HuH-7.5 (cell line): ENCODE data around the gene CMTM4.
"Not testable (repeated sequence)": the region's sequence is repeated elsewhere in the genome, so short reads cannot be mapped to it uniquely, and the experiment has no call there.

Experiments
- DNase-seq: peaks from one replicate; pipeline ENCODE4 v3.0.0; 2011; ENCODE audit warnings: low spot score

The CMTM4 gene

DNA sequence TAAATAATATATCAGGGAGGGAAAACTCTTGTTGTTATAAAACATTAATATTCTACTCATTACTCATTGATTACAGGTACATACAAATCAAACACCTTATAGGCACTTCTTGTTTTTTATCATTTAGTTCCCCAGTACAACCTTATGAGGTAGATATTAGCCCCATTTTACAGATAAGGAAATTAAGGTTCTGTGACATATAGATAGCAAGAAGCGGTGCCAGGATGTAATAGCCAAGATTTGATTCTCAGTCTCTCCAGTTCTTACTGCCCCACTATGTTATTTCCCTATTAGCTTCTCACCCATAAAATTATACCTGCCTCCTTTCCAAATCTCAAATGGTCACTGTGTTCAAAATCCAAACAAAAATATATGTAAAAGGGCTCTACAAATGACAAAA lies 55.2 kb downstream of the CMTM4 start:
- DNase-seq: no peak

- DNase-seq: no peak
Measured at GRCh38 chr16:66640724-66641314, 55.7 kb downstream of the CMTM4 start.

DNA sequence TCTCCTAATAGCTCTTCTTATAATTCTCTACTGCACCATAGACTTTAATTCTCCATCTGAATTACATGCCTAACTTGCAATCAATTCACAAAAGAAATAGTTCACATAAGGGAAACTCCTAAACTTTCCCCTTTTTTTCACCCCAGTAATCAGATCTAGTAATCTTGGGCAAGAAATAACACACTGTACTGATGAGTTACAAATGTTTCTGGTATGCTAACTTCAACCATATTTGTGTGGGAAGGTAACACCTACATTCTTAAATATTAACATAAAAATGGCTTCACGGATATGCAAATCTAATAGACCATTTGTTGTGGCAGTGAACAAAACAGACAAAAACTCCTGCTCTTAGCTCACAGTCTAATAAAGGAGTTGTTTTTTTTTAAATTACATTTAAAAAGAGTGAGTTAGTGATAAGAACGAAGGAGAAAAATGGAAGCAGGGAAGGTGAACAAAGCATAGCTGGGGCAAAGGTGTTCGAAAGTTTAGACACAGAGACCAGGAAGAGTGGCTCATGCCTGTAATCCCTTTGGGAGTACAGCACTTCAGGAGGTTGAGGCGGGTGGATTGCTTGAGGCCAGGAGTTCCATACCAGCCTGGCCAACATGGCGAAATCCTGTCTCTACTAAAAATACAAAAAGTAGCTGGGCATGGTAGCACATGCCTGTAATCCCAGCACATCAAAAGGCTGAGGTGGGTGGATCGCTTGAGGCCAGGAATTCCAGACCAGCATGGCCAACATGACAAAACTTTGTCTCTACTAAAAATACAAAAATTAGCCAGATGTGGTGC lies 57.3 kb downstream of the CMTM4 start:
- DNase-seq: no peak

- no peak for DNase-seq
Measured at GRCh38 chr16:66637806-66638205, 58.7 kb downstream of the CMTM4 start.

- no peak for DNase-seq
Measured at GRCh38 chr16:66636199-66636598, 60.3 kb downstream of the CMTM4 start.

- DNase-seq: no peak
Measured at GRCh38 chr16:66635406-66635805, 61.1 kb downstream of the CMTM4 start.

DNA sequence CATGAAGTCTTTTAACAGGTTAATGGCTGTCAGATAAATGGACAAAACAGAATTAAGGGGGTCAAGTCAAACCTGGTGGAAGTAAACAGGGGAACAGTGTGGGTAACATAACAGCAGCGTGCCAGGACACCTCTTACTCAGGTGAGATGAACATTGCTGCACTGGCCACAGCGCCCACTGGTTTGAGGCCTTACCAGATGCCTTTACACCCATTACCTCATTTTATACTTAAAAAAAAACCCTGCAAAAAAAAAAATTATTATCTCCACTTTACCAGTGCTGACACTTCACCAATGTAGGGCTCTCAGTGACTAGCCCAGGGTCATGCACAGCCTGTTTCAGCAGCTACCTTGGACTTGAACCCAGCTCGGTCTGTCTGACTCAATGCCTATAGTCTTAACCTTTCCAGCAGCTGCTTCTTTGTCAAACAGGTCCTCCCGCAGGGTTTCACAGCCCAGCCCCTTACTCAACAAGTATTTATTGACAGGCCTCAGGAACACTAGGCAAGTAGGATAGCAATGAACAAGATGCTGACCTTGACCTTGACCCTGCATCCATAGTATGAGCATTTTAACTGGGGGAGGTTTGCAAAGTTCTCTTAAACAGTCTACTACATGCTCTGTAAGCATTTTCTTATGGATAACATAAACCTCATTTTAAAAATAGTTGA lies 61.9 kb downstream of the CMTM4 start:
- no peak for DNase-seq

- DNase-seq: not testable (repeated sequence)
Measured at GRCh38 chr16:66631558-66631957, 65.0 kb downstream of the CMTM4 start.

GRCh38 chr16:66630561-66631260 lies 65.8 kb downstream of the CMTM4 start:
- DNase-seq: not testable (repeated sequence)

GRCh38 chr16:66629856-66630255 lies 66.7 kb downstream of the CMTM4 start:
- DNase-seq: no peak

DNA sequence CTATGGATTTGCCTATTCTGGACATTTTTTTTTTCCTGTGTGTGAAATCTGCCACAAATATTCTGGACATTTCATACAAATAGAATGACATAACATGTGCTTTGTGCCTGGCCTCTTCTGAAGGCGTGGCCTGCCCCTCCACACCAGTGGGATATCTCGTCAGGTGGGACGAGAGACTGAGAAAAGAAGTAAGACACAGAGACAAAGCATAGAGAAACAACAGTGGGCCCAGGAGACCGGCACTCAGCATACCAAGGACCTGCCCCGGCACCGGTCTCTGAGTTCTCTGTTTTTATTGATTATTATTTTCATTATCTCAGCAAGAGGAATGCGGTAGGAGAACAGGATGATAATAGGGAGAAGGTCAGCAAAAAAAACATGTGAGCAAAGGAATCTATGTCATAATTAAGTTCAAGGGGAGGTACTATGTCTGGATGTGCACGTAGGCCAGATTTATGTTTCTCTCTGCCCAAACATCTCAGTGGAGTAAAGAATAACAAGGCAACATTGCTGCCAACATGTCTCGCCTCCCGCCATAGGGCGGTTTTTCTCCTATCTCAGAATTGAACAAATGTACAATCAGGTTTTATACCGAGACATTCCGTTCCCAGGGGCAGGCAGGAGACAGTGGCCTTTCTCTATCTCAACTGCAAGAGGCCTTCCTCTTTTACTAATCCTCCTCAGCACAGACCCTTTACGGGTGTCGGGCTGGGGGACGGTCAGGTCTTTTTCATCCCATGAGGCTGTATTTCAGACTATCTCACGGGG lies 68.7 kb downstream of the CMTM4 start:
- not testable (repeated sequence) for DNase-seq

DNA sequence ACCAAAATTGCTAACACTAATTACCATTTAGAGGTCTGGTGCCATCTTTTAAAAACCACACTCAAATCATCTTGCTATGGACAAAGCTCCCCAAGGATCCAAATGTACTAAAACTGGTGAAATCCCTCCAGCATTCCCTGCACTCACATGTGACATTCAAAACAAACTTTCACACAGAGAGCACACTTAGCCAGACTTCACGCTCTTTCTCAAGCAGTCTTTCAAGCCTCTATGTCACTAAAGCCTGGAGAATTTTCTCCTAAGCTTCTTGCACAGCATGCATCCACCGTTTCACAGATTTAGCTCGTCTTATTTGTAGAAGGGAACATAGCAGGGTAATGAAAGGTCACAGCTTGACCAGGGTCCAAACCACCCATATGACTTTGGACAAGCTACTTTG lies 72.8 kb downstream of the CMTM4 start:
- DNase-seq: no peak

DNA sequence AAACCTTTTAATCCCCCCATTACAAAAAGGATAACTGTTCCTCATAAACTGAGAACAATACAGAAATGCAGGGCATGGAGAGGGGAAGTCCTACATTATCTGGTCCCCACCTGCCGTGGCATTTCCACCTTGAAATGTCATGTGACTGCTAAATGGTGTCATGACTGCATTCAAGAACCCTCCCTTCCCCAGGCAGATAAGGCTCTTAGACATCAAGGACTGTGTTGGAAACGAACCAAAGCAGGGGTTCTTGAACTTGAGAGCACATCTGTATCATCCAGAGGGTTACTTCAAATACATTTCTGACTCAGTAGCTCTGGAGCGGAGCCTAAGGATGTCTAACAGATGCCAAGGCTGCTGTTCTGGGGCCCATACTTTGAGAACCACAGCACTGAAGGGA lies 73.7 kb downstream of the CMTM4 start:
- no peak for DNase-seq

DNA sequence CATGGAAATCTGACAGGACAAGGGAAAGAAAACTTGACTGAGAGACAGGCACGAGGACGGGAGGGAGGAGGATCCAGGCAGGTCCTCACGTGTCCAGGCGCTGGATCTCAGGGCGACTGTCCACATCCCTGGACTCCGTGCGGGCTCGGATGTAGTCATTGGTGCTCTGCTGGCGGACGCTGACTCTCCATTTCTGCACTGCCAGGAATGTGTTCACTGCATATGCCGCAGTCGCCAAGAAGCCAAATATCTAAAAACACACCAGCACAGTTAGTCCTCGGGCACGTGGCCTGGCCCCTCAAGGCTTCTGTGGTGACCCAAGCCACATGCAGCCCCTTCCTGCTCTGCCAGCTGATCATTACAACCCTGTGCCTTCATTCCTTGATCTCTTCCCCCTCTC lies 74.6 kb downstream of the CMTM4 start:
- no peak for DNase-seq

- no peak for DNase-seq
Measured at GRCh38 chr16:66620429-66620795, 76.1 kb downstream of the CMTM4 start.

- DNase-seq: no peak
Measured at GRCh38 chr16:66619534-66620428, 76.8 kb downstream of the CMTM4 start.

DNA sequence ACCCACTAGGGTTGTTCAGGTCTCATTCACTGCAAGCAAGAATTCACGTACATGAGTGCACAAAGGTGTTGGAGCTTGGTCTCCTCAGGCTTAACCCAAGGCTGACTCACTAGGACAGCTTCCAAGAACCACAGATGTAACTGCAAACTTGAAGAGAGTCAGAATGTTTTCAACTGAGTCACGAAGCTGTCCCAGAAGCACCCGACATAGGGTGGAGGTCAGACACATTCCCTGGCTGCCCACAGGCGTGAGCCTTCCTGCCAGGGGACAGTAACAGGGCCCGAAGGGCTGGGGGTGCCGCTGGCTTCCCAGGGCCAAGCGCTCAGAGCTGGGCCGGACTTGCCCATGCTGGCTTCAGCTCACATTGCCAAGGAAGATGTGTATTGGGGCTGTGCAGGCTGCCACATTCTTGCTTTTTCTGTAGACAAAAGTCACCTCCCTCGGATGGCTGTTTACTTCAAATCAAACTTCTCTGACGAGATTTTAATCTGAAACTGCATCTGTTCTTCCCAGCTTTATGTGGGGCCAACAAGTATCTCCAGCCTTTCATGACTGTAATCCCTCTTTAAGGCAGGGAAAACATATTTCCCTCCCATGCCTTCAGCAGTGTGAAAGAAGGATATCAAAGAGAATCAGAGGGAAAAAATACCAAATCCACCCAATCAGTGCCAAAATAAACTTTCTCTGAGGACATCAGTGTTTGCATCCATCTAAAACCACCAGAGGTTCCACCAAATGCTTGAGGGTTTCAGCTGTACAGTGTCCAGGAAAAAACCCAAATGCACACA lies 77.8 kb downstream of the CMTM4 start:
- no peak for DNase-seq

- no peak for DNase-seq
Measured at GRCh38 chr16:66617728-66618127, 78.8 kb downstream of the CMTM4 start.

DNA sequence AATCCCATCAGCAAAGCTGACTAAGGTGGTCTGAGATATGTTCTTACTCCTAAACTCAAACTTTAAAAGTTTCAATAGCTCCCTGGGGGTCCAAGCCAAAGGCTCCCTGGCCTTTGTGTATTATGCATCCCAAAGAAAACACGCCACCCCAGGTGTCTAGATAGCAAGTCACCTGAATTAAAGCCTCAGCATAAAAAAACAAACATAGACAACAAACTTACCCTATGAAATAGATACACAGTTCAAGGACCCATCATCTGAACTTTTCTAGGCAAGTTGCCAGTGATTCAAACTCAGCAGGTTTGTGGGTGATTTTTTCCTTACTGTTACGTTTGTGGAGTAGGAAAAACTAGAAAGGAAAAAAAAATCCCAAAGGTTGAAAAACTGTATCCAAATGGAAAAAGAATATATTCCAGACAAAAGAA lies 79.5 kb downstream of the CMTM4 start:
- no peak for DNase-seq

GRCh38 chr16:66616592-66616991 lies 80.0 kb downstream of the CMTM4 start:
- DNase-seq: no peak
